Measurements from ENCODE around the gene PLK5.

DNA sequence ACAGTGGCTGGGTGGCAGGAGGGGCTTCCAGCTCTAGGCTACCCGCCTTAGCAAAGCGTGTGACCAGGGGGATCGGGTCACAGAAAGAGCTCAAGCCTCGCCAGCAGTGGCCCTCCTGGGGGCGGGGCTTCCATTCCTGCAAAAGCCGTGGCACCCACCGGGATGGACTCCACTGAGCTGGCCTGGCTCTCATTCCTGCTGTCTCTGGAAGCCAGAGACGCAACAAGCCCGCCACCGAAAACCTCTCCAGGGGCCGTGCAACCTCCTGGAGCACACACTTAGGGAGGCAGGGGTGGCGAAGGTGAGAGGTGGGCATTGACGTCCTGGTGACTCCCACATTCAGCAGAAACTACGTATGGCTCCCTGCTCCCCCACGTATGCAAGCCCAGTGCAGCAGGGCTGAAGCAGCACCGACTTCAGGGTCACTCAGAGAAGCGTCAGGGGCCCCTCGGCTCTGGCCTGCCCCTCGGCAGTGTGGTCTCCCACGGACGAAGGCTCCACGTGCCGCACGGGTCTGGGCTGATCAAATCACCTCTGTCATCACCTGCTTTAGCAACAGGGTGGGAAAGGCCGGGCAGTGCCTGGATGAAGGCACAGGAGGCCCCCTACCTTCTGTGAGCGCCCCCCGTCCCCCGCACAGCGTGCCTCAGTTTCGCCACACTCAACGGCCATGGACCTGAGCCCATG is 48.0 kb upstream of the PLK5 start:
- TF ChIP-seq POLR2A (IDR thresholded peaks at IDR 0.05; ENCODE audit: low read length) = no peak
- TF ChIP-seq GATA1 (IDR thresholded peaks at IDR 0.05; ENCODE audit: low read depth, low read length) = no peak
